HG03280 (cell line): ENCODE results near the gene PABPN1L.
"Not testable (repeated sequence)": the region's sequence is repeated elsewhere in the genome, so short reads cannot be mapped to it uniquely, and the experiment has no call there.

Experiments used
- ATAC-seq: cut with Tn5 transposase; IDR thresholded peaks from one replicate; pipeline ENCODE4 v1.9.1; 2021; ENCODE audit warnings: mild to moderate bottlenecking, moderate library complexity; ENCODE audit not compliant: unreplicated experiment

The PABPN1L gene

GRCh38 chr16:88901718-88902337 lies 35.4 kb upstream of the PABPN1L start:
- ATAC-seq, result no peak

- ATAC-seq, result no peak
Measured at GRCh38 chr16:88900662-88901052, 34.2 kb upstream of the PABPN1L start.

- ATAC-seq, result no peak
Measured at GRCh38 chr16:88899901-88900661, 33.6 kb upstream of the PABPN1L start.

- ATAC-seq, result no peak
Measured at GRCh38 chr16:88897696-88898425, 31.4 kb upstream of the PABPN1L start.

GRCh38 chr16:88896238-88897070 lies 30.0 kb upstream of the PABPN1L start:
- no peak for ATAC-seq

- ATAC-seq, result no peak
Measured at GRCh38 chr16:88895335-88895734, 28.9 kb upstream of the PABPN1L start.

- no peak for ATAC-seq
Measured at GRCh38 chr16:88894681-88895300, 28.3 kb upstream of the PABPN1L start.

GRCh38 chr16:88894266-88894665 lies 27.8 kb upstream of the PABPN1L start:
- ATAC-seq, result not testable (repeated sequence)

- ATAC-seq, result no peak
Measured at GRCh38 chr16:88893127-88893968, 26.9 kb upstream of the PABPN1L start.

- no peak for ATAC-seq
Measured at GRCh38 chr16:88892065-88892464, 25.6 kb upstream of the PABPN1L start.

- no peak for ATAC-seq
Measured at GRCh38 chr16:88891083-88891482, 24.6 kb upstream of the PABPN1L start.

- ATAC-seq, result not testable (repeated sequence)
Measured at GRCh38 chr16:88889702-88890352, 23.4 kb upstream of the PABPN1L start.

- ATAC-seq, result no peak
Measured at GRCh38 chr16:88888461-88889387, 22.3 kb upstream of the PABPN1L start.

- ATAC-seq, result no peak
Measured at GRCh38 chr16:88888057-88888456, 21.6 kb upstream of the PABPN1L start.

- no peak for ATAC-seq
Measured at GRCh38 chr16:88886845-88887521, 20.5 kb upstream of the PABPN1L start.

- no peak for ATAC-seq
Measured at GRCh38 chr16:88886420-88886844, 20.0 kb upstream of the PABPN1L start.

GRCh38 chr16:88885693-88886280 lies 19.3 kb upstream of the PABPN1L start:
- no peak for ATAC-seq
